ENCODE measurements around the gene CSF1. TPM values are rescaled to one million over a fixed set of nuclear protein-coding genes. Genes with fewer than 3 reads are reported as not detected.

The CSF1 gene
- total and polyA plus RNA-seq, 4 experiments from 2014 or later = 5.0 to 13.9 (median 11.4) TPM

DNA sequence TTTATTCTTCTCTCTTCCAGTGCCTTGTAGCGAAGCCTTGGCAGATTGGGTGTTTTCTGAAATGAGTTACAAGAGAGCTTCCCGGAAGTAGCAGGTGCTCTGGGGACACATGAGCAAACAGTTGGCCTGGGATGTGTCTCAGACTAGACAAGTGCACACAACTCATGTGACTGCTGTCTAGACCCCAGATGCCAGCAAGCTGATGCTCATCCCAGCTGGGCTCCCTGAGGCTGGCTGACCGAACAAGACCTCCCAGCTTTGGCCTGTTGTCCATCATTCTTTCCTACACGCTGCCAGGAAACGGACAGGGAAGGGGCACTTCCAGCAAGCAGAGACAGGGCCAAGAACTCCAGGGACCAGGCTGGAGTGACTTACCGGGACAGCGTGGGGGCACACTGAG is 18.7 kb upstream of the CSF1 start:
- ChIA-PET CTCF (ENCODE audit: partially characterized antibody) (interaction anchor here (1.6 kb wide), 1 partner anchor 101 kb away, joined by 6 read pairs; no protein-coding TSS in a partner anchor), POLR2A (ENCODE audit: partially characterized antibody) (no interaction called here)
- no peaks in the 10 kb centered on the region for H3K36me3 Mint-ChIP-seq
- H3K4me3 Mint-ChIP-seq = no peak overlapping the region
- intact Hi-C loops (cut with micrococcal nuclease) = no loop called here
- H3K9me3 ChIP-seq (ENCODE audit: control insufficient read depth in 1 of 2, low read length in 2 of 2) = no peaks in the 10 kb centered on the region
- H3K4me1 ChIP-seq (ENCODE audit: insufficient read depth, low read length) = peaks cover 16% of the 10 kb centered on the region
- no peaks in the 10 kb centered on the region for H3K27me3 ChIP-seq (ENCODE audit: insufficient read depth, low read length)
- H3K4me3 ChIP-seq (ENCODE audit: low read length in 2 of 2) = no peak overlapping the region
- peaks cover 0 to 10% (median 5%) of the 10 kb centered on the region in 4 donors for H3K4me1 Mint-ChIP-seq
- H3K9me3 Mint-ChIP-seq = no peaks in the 10 kb centered on the region
- H3K27ac Mint-ChIP-seq = peak overlapping the region in 1 of 7 donors; percentile 14
- no peaks in the 10 kb centered on the region for H3K36me3 ChIP-seq (ENCODE audit: insufficient read depth, low read length)
- no peak overlapping the region for H3K27ac ChIP-seq (ENCODE audit: low read depth, low read length)
- no peaks in the 10 kb centered on the region for H3K27me3 Mint-ChIP-seq
- no peak for DNase-seq

DNA sequence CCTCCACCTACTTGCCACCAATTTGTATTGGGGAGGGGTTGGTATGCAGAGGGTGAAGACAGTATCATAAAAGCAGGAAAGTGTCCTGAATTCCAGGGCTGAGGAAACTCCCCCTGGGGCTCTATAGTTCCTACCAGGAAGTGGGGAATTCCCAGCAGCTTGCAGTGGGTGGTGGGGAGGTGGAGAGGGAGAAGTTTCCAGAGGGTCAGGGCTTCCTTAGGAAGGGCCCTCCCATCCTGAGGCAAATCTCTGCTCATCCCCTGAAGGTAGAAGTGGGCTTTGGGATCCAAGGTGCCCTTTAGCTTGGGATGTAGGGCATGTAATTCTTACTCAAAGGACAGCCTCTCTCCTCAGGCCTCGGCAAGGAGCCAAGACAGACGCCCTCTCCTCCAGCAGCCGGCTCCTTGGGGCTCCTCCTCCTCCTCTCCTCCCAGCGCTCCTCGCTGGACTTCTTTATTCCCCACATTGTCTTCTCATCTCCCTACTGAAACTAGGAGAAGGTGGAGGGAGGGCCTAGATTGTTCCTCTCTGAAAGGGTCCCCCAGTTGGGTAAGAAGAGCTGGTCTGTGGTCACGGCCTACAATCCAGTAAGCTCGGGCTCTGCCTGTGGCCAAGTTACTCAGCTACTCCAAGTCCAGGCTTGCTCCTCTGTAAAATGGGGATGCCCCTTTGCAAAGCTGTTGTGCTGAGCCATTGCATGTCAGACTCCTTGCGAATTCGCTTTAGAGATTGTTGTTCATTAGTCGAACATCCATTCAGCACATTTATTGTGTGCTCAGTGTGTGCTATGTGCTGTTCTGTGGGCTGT is 17.9 kb upstream of the CSF1 start:
- no peaks in the 10 kb centered on the region for H3K9me3 Mint-ChIP-seq
- no peak overlapping the region for H3K4me3 ChIP-seq (ENCODE audit: low read length in 2 of 2)
- no peak overlapping the region for H3K4me3 Mint-ChIP-seq
- peaks cover 0 to 10% (median 5%) of the 10 kb centered on the region in 4 donors for H3K4me1 Mint-ChIP-seq
- POLR2A ChIA-PET (ENCODE audit: partially characterized antibody) = interaction anchor here (0.5 to 1.5 kb wide), 2 partner anchors 13 to 59 kb away, joined by 3 read pairs; no protein-coding TSS in a partner anchor
- peaks cover 16% of the 10 kb centered on the region for H3K4me1 ChIP-seq (ENCODE audit: insufficient read depth, low read length)
- H3K36me3 ChIP-seq (ENCODE audit: insufficient read depth, low read length) = no peaks in the 10 kb centered on the region
- CTCF ChIA-PET (ENCODE audit: partially characterized antibody) = interaction anchor here (1.0 to 1.6 kb wide), 3 partner anchors 92 to 119 kb away, joined by 3 to 6 read pairs (median 3); partner anchors contain the start of gene AHCYL1
- H3K27ac Mint-ChIP-seq = peak overlapping the region in 1 of 7 donors; percentile 43
- no peak overlapping the region for H3K27ac ChIP-seq (ENCODE audit: low read depth, low read length)
- H3K9me3 ChIP-seq (ENCODE audit: control insufficient read depth in 1 of 2, low read length in 2 of 2) = no peaks in the 10 kb centered on the region
- H3K27me3 ChIP-seq (ENCODE audit: insufficient read depth, low read length) = no peaks in the 10 kb centered on the region
- no peaks in the 10 kb centered on the region for H3K36me3 Mint-ChIP-seq
- intact Hi-C loops (cut with micrococcal nuclease) = no loop called here
- DNase-seq = no peak
- no peaks in the 10 kb centered on the region for H3K27me3 Mint-ChIP-seq

DNA sequence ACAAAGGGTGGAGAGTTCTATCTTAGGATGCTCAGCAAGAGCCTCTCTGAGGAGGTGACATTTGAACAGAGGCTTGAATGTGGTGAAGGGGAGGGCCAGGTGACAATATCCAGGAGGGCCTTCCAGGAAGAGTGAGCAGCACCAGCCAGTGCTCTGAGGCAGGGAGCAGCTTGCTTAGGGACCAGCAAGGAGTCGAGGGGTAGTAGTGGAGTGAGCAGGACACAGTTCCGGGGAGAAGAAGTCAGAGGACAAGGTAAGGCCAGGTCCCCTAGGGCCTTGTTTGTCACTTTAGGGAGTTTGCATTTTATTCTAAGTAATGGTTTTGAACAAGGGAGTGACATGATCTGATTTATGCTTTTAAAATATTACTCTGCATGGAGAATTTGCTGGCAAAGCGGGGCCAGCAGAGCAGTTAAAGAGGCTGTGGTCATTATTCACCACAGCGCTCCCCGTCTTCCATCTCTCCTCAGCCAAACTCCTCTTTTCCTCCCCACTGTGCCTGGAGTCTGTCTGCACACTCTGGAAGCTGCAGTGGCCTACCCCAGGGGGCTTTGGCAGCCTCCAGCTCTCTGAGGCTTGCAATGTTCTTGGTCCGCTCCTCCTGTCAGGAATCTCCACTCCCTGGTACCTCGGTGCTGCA is 17.0 kb upstream of the CSF1 start:
- no peak overlapping the region for H3K27ac Mint-ChIP-seq
- CTCF ChIA-PET (ENCODE audit: partially characterized antibody) = interaction anchor here (1.0 to 1.5 kb wide), 2 partner anchors 91 to 119 kb away, joined by 3 read pairs; partner anchors contain the start of gene AHCYL1
- H3K36me3 Mint-ChIP-seq = no peaks in the 10 kb centered on the region
- Histone ChIP-seq H3K4me3 (ENCODE audit: low read length in 2 of 2) (no peak overlapping the region), H3K4me1 (ENCODE audit: insufficient read depth, low read length) (peaks cover 16% of the 10 kb centered on the region), H3K27me3 (ENCODE audit: insufficient read depth, low read length) (no peaks in the 10 kb centered on the region), H3K27ac (ENCODE audit: low read depth, low read length) (no peak overlapping the region), H3K9me3 (ENCODE audit: control insufficient read depth in 1 of 2, low read length in 2 of 2) (no peaks in the 10 kb centered on the region), H3K36me3 (ENCODE audit: insufficient read depth, low read length) (no peaks in the 10 kb centered on the region)
- no peak overlapping the region for H3K4me3 Mint-ChIP-seq
- no peaks in the 10 kb centered on the region for H3K9me3 Mint-ChIP-seq
- no peak for DNase-seq
- H3K27me3 Mint-ChIP-seq = no peaks in the 10 kb centered on the region
- POLR2A ChIA-PET (ENCODE audit: partially characterized antibody) = interaction anchor here (0.5 to 1.5 kb wide), 3 partner anchors 13 to 92 kb away, joined by 3 read pairs; no protein-coding TSS in a partner anchor
- intact Hi-C loops (cut with micrococcal nuclease) = no loop called here
- peaks cover 0 to 10% (median 5%) of the 10 kb centered on the region in 4 donors for H3K4me1 Mint-ChIP-seq

DNA sequence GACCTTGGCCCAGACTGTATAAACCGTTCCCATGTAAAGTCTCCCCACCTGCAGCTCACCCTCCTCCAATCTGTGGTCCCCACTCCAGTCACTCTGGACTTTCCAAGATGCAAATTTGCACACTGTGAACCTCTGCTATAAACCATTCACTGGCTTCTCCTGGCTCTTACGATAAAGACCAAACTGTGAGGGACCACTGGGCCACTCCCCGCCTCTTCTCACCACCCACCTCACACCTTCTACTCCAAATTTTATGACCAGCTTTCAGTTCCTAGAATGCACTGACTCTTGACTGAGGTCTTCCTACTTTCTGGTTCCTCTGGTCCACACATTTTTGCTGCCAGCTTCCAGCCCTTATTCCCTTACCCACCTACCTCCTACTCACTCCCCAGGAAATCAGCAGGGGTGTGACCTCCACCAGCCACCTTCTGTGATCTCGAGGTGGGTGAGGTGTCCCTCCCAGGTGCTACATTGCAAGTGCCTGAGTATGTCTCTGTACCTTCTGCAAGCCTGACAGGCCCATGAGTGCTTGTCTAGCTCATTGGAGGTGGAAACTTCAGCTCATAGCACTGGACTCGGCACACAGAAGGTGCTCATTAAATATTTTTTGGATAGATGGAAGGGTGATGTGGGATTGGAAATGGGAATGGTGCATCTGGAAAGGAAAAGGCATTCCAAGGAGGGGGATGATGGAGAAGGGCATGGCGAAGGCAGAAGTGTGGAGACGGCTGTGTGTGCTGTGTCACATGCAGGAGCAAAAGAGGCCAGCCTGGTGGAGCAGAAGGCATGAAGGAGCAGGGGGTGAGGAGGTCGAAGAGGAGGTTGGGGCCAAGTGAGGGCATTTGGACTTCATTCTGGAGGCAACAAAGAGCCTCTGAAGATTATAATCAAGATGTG is 15.6 kb upstream of the CSF1 start:
- Mint-ChIP-seq H3K36me3 (no peaks in the 10 kb centered on the region), H3K4me3 (no peak overlapping the region), H3K27me3 (no peaks in the 10 kb centered on the region), H3K9me3 (no peaks in the 10 kb centered on the region), H3K4me1 (peaks cover 0 to 7% (median 6%) of the 10 kb centered on the region in 4 donors), H3K27ac (no peak overlapping the region)
- no peaks in the 10 kb centered on the region for H3K36me3 ChIP-seq (ENCODE audit: insufficient read depth, low read length)
- H3K4me1 ChIP-seq (ENCODE audit: insufficient read depth, low read length) = peaks cover 16% of the 10 kb centered on the region
- intact Hi-C loops (cut with micrococcal nuclease) = no loop called here
- H3K27me3 ChIP-seq (ENCODE audit: insufficient read depth, low read length) = no peaks in the 10 kb centered on the region
- CTCF ChIA-PET (ENCODE audit: partially characterized antibody) = no interaction called here
- H3K9me3 ChIP-seq (ENCODE audit: control insufficient read depth in 1 of 2, low read length in 2 of 2) = no peaks in the 10 kb centered on the region
- no peak for DNase-seq
- POLR2A ChIA-PET (ENCODE audit: partially characterized antibody) = interaction anchor here (1.0 to 1.1 kb wide), 3 partner anchors 9 to 90 kb away, joined by 3 to 4 read pairs (median 3); no protein-coding TSS in a partner anchor
- no peak overlapping the region for H3K4me3 ChIP-seq (ENCODE audit: low read length in 2 of 2)
- no peak overlapping the region for H3K27ac ChIP-seq (ENCODE audit: low read depth, low read length)

DNA sequence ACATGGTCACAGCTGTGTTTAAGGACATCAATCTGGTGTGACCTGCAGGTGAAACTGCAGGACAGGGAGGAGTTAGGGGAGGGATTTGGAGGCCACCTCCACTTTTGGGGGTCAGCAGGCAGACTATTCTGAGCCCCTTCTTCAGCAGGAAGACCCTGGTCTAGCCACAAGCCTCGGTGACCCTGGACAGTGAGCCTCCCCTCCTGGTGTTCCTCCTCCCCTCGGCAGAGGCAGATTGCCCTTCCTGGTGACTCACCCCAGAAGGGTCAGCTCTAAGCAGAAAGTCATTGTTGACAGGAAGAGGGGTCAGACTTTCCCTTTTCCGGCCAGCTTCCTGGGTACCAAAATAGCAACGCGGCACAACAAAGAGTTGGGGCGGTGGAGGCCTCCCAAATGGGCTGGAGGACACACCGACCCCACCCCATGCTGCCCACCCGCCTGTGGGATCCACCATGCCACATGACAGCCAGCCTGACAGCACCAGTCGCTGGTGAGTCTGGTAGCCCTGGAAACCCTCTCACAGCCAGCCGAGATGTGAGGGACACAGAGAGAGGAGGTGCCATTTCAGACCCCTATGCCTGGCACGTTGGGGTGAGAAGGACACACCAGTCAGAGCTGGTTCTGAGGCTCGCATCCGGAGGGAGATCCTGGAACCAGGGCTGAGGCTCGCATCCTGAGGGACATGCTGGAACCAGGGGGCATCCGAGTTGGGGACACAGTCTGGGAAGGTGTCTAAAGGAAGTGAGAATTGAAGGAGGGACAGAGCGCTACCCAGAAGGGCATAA is 14.7 kb upstream of the CSF1 start:
- no peaks in the 10 kb centered on the region for H3K36me3 Mint-ChIP-seq
- no peaks in the 10 kb centered on the region for H3K27me3 ChIP-seq (ENCODE audit: insufficient read depth, low read length)
- H3K4me1 ChIP-seq (ENCODE audit: insufficient read depth, low read length) = peaks cover 16% of the 10 kb centered on the region
- H3K9me3 Mint-ChIP-seq = no peaks in the 10 kb centered on the region
- H3K4me3 ChIP-seq (ENCODE audit: low read length in 2 of 2) = no peak overlapping the region
- ChIA-PET POLR2A (ENCODE audit: partially characterized antibody) (interaction anchor here (1.0 to 1.6 kb wide), 4 partner anchors 8 to 17 kb away, joined by 3 to 4 read pairs (median 4); no protein-coding TSS in a partner anchor), CTCF (ENCODE audit: partially characterized antibody) (interaction anchor here (1.0 to 1.2 kb wide), 2 partner anchors 88 to 122 kb away, joined by 3 read pairs; no protein-coding TSS in a partner anchor)
- no peaks in the 10 kb centered on the region for H3K36me3 ChIP-seq (ENCODE audit: insufficient read depth, low read length)
- peaks cover 0 to 5% (median 3%) of the 10 kb centered on the region in 4 donors for H3K4me1 Mint-ChIP-seq
- no peak overlapping the region for H3K27ac ChIP-seq (ENCODE audit: low read depth, low read length)
- no peaks in the 10 kb centered on the region for H3K9me3 ChIP-seq (ENCODE audit: control insufficient read depth in 1 of 2, low read length in 2 of 2)
- DNase-seq = no peak
- intact Hi-C loops (cut with micrococcal nuclease) = no loop called here
- H3K27ac Mint-ChIP-seq = no peak overlapping the region
- no peak overlapping the region for H3K4me3 Mint-ChIP-seq
- H3K27me3 Mint-ChIP-seq = no peaks in the 10 kb centered on the region

DNA sequence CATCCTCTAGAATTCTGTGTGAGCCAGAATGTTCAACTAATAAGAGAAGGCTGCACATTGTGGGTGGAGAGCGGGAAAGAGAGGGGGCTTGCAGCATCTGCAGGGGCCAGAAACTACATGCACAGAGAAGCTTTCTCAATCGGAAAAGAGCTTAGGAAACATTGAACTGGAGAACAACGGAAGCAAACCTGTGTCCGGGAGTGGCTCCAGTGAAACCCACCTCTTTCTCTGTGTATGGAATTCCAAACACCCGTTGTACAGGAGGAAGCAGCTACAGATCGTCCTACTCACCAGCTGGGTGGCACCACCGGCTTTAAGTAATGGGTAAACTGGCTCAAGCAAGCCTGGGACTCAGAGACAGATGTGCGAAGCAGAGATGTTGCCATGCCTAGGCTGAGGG is 14.0 kb upstream of the CSF1 start:
- Histone ChIP-seq H3K36me3 (ENCODE audit: insufficient read depth, low read length) (no peaks in the 10 kb centered on the region), H3K27ac (ENCODE audit: low read depth, low read length) (no peak overlapping the region), H3K9me3 (ENCODE audit: control insufficient read depth in 1 of 2, low read length in 2 of 2) (no peaks in the 10 kb centered on the region), H3K4me3 (ENCODE audit: low read length in 2 of 2) (no peak overlapping the region), H3K4me1 (ENCODE audit: insufficient read depth, low read length) (peaks cover 16% of the 10 kb centered on the region), H3K27me3 (ENCODE audit: insufficient read depth, low read length) (no peaks in the 10 kb centered on the region)
- CTCF ChIA-PET (ENCODE audit: partially characterized antibody) = interaction anchor here (1.0 to 1.2 kb wide), 2 partner anchors 87 to 122 kb away, joined by 3 read pairs; no protein-coding TSS in a partner anchor
- Mint-ChIP-seq H3K4me1 (peaks cover 0 to 5% (median 3%) of the 10 kb centered on the region in 4 donors), H3K4me3 (peak overlapping the region in 1 of 8 donors; percentile 42), H3K36me3 (no peaks in the 10 kb centered on the region), H3K27me3 (no peaks in the 10 kb centered on the region), H3K9me3 (no peaks in the 10 kb centered on the region), H3K27ac (peak overlapping the region in 1 of 7 donors; percentile 14)
- DNase-seq = no peak
- intact Hi-C loops (cut with micrococcal nuclease) = no loop called here
- POLR2A ChIA-PET (ENCODE audit: partially characterized antibody) = interaction anchor here (1.2 to 1.6 kb wide), 2 partner anchors 10 to 15 kb away, joined by 3 to 4 read pairs; no protein-coding TSS in a partner anchor

Data from CD4-positive, alpha-beta memory T cell (primary cell).